SU-DHL-6 (cell line): Measurements from ENCODE around the gene P2RY1.
"Not testable (repeated sequence)": the region's sequence is repeated elsewhere in the genome, so short reads cannot be mapped to it uniquely, and the experiment has no call there.

Experiments used
- H2AFZ ChIP-seq: fragments of 200-600 bp; sonication (generic); 2 replicates; pipeline ENCODE4 v1.6.1; 2014; ENCODE audit warnings: low read depth, mild to moderate bottlenecking, moderate library complexity, mixed read lengths, antibody characterized with exemption, low read length; ENCODE audit not compliant: severe bottlenecking
- H3F3A ChIP-seq: fragments of 200-600 bp; shearing (Covaris generic); 2 replicates; pipeline ENCODE4 v1.6.0; 2016; ENCODE audit warnings: antibody characterized with exemption, mild to moderate bottlenecking; ENCODE audit not compliant: insufficient read depth
- H3K27ac ChIP-seq: fragments of 200-600 bp; sonication (generic); 2 replicates; pipeline ENCODE4 v1.5.1; 2016; ENCODE audit warnings: low read depth, mild to moderate bottlenecking, low read length, moderate library complexity, mixed read lengths
- H3K27me3 ChIP-seq: fragments of 200-600 bp; sonication (generic), shearing (Covaris generic); 2 replicates; pipeline ENCODE4 v1.6.0; 2014; ENCODE audit warnings: mild to moderate bottlenecking, low read length
- H3K36me3 ChIP-seq: fragments of 200-600 bp; sonication (generic); 2 replicates; pipeline ENCODE4 v1.6.1; 2014; ENCODE audit warnings: mild to moderate bottlenecking, low read length, mixed read lengths
- H3K4me2 ChIP-seq: fragments of 300-600, 200-600 bp; shearing (Covaris generic), sonication (generic); 2 replicates; pipeline ENCODE4 v1.6.0; 2014; ENCODE audit warnings: low read length, low read depth, mild to moderate bottlenecking; ENCODE audit not compliant: poor library complexity, severe bottlenecking
- H3K4me3 ChIP-seq: fragments of 200-600 bp; sonication (generic); 2 replicates; pipeline ENCODE4 v1.5.1; 2014; ENCODE audit warnings: antibody characterized with exemption, low read length, mild to moderate bottlenecking, mixed read lengths; ENCODE audit not compliant: insufficient read depth, poor library complexity, severe bottlenecking
- H3K79me2 ChIP-seq: fragments of 200-600 bp; sonication (generic); 2 replicates; pipeline ENCODE4 v1.6.1; 2014; ENCODE audit warnings: mild to moderate bottlenecking, low read length, moderate library complexity; ENCODE audit not compliant: insufficient read depth
- H3K9ac ChIP-seq: fragments of 200-600 bp; sonication (generic); 2 replicates; pipeline ENCODE4 v1.7.0; 2014; ENCODE audit warnings: mild to moderate bottlenecking, low read length
- H3K9me2 ChIP-seq: fragments of 200-600 bp; sonication (generic); replicated peaks from 2 replicates; pipeline ENCODE4 v1.6.1; 2014; ENCODE audit warnings: low read length; ENCODE audit not compliant: insufficient read depth
- H3K9me3 ChIP-seq: fragments of 200-600 bp; sonication (generic); 2 replicates; pipeline ENCODE4 v1.6.1; 2014; ENCODE audit warnings: low read length, mixed read lengths; ENCODE audit not compliant: insufficient read depth
- H4K20me1 ChIP-seq: fragments of 200-600 bp; sonication (generic); 2 replicates; pipeline ENCODE4 v1.6.1; 2014; ENCODE audit warnings: low read depth, mild to moderate bottlenecking, antibody characterized with exemption, low read length, moderate library complexity, mixed read lengths
- CTCF ChIP-seq: fragments of 200-600 bp; sonication (generic); IDR thresholded peaks from one replicate; pipeline ENCODE4 v1.5.1; 2017; ENCODE audit warnings: antibody characterized with exemption, mild to moderate bottlenecking, low read length, moderate library complexity; ENCODE audit not compliant: insufficient read depth, poor library complexity, severe bottlenecking
- EZH2phosphoT487 ChIP-seq: fragments of 200-600 bp; sonication (generic), shearing (Covaris generic); conservative IDR thresholded peaks from 2 replicates; pipeline ENCODE4 v1.6.1; 2018; ENCODE audit warnings: mild to moderate bottlenecking, antibody characterized with exemption, low read length, moderate library complexity, mixed read lengths

P2RY1 gene

GRCh38 chr3:152839511-152839910 is 4.6 kb downstream of the P2RY1 start:
- Histone ChIP-seq H3K4me3 (no peak overlapping the region), H3K27ac (no peak overlapping the region), H3K9me2 (no peaks in the 10 kb centered on the region), H4K20me1 (no peaks in the 10 kb centered on the region), H2AFZ (no peak overlapping the region), H3K79me2 (no peaks in the 10 kb centered on the region), H3K9ac (no peak overlapping the region), H3K36me3 (no peaks in the 10 kb centered on the region), H3K4me2 (no peak overlapping the region), H3K9me3 (no peaks in the 10 kb centered on the region), H3K27me3 (no peaks in the 10 kb centered on the region; the same call in 1 of the 2 replicates), H3F3A (no peaks in the 10 kb centered on the region)
- TF ChIP-seq EZH2phosphoT487 = no peak
- TF ChIP-seq CTCF = no peak

GRCh38 chr3:152841131-152841530 is 6.2 kb downstream of the P2RY1 start:
- no peak overlapping the region for H3K4me3 ChIP-seq
- H4K20me1 ChIP-seq = no peaks in the 10 kb centered on the region
- no peak overlapping the region for H2AFZ ChIP-seq
- H3K27ac ChIP-seq = no peak overlapping the region
- no peaks in the 10 kb centered on the region for H3K36me3 ChIP-seq
- no peak overlapping the region for H3K4me2 ChIP-seq
- H3F3A ChIP-seq = no peaks in the 10 kb centered on the region
- no peak overlapping the region for H3K9ac ChIP-seq
- TF ChIP-seq CTCF = no peak
- TF ChIP-seq EZH2phosphoT487 = no peak
- H3K9me3 ChIP-seq = no peaks in the 10 kb centered on the region
- no peaks in the 10 kb centered on the region for H3K9me2 ChIP-seq
- no peaks in the 10 kb centered on the region; the same call in 1 of the 2 replicates for H3K27me3 ChIP-seq
- H3K79me2 ChIP-seq = no peaks in the 10 kb centered on the region

GRCh38 chr3:152842413-152842812 is 7.5 kb downstream of the P2RY1 start:
- H3K4me2 ChIP-seq = no peak overlapping the region
- H3K36me3 ChIP-seq = no peaks in the 10 kb centered on the region
- H3K9me3 ChIP-seq = no peaks in the 10 kb centered on the region
- no peak overlapping the region for H3K9ac ChIP-seq
- H3K79me2 ChIP-seq = no peaks in the 10 kb centered on the region
- TF ChIP-seq CTCF (no peak), EZH2phosphoT487 (no peak)
- H2AFZ ChIP-seq = no peak overlapping the region
- H3K4me3 ChIP-seq = no peak overlapping the region
- H4K20me1 ChIP-seq = no peaks in the 10 kb centered on the region
- H3K27me3 ChIP-seq = no peaks in the 10 kb centered on the region; the same call in 1 of the 2 replicates
- no peaks in the 10 kb centered on the region for H3F3A ChIP-seq
- no peak overlapping the region for H3K27ac ChIP-seq
- H3K9me2 ChIP-seq = no peaks in the 10 kb centered on the region

- H2AFZ ChIP-seq = no peak overlapping the region
- H3K9ac ChIP-seq = no peak overlapping the region
- no peaks in the 10 kb centered on the region for H3K9me3 ChIP-seq
- TF ChIP-seq CTCF (no peak), EZH2phosphoT487 (no peak)
- no peaks in the 10 kb centered on the region for H3F3A ChIP-seq
- H3K9me2 ChIP-seq = no peaks in the 10 kb centered on the region
- no peaks in the 10 kb centered on the region for H4K20me1 ChIP-seq
- no peaks in the 10 kb centered on the region; the same call in 1 of the 2 replicates for H3K27me3 ChIP-seq
- H3K4me2 ChIP-seq = no peak overlapping the region
- H3K27ac ChIP-seq = no peak overlapping the region
- H3K4me3 ChIP-seq = no peak overlapping the region
- H3K36me3 ChIP-seq = no peaks in the 10 kb centered on the region
- H3K79me2 ChIP-seq = no peaks in the 10 kb centered on the region
Observed at GRCh38 chr3:152843955-152844354, 9.0 kb downstream of the P2RY1 start.

GRCh38 chr3:152846572-152847202 is 11.8 kb downstream of the P2RY1 start:
- H3K27ac ChIP-seq, H3F3A ChIP-seq, H3K9ac ChIP-seq, H3K79me2 ChIP-seq, H3K4me2 ChIP-seq, H2AFZ ChIP-seq, H4K20me1 ChIP-seq, H3K9me3 ChIP-seq, H3K36me3 ChIP-seq, H3K9me2 ChIP-seq, H3K4me3 ChIP-seq, H3K27me3 ChIP-seq: not testable (repeated sequence)
